ENCODE data around the gene SMOC2. TPM values are rescaled to one million over a fixed set of nuclear protein-coding genes. Genes with fewer than 3 reads are reported as not detected.

Gene SMOC2
- polyA plus RNA-seq, 2 of the 4 experiments (the other 2 are of a cell fraction), result not detected

GRCh38 chr6:168557512-168557911, 116.5 kb downstream of the SMOC2 start:
- no peak for TF ChIP-seq KDM1A (IDR thresholded peaks at IDR 0.05; ENCODE audit: low read depth)
- TF ChIP-seq TFCP2L1 (CRISPR knock-in tag; IDR thresholded peaks at IDR 0.05), result no peak
- no peak for TF ChIP-seq EHMT2 (IDR thresholded peaks at IDR 0.05; ENCODE audit: low read depth)
- no peak for TF ChIP-seq CBX8 (IDR thresholded peaks at IDR 0.05)
- TF ChIP-seq JUNB (IDR thresholded peaks at IDR 0.05), result no peak
- no peak for TF ChIP-seq HOXB13 (CRISPR knock-in tag; IDR thresholded peaks at IDR 0.05; ENCODE audit: low read depth)
- no peak for TF ChIP-seq GATA3 (IDR thresholded peaks at IDR 0.05; ENCODE audit: borderline replicate concordance)
- no peak for TF ChIP-seq EP300 (IDR thresholded peaks at IDR 0.05)
- H3K9me3 ChIP-seq, result no peaks in the 10 kb centered on the region
- DNase-seq (ENCODE audit: low read depth in 1 of 2, low spot score in 1 of 2) (no peak), FAIRE-seq (no peak), ATAC-seq (no peak)
- CTCF ChIA-PET, result no interaction called here
- H3K27ac ChIP-seq, result no peak overlapping the region
- 49% methylated on average over 8 of the region's 8 CpGs for WGBS (ENCODE audit: missing lambda C conversion rate)
- POLR2A ChIA-PET, result no interaction called here
- no peak overlapping the region for H3K4me2 ChIP-seq
- H3K4me3 ChIP-seq, result no peak overlapping the region
- no peaks in the 10 kb centered on the region for H3K4me1 ChIP-seq

GRCh38 chr6:168558686-168559085, 117.7 kb downstream of the SMOC2 start:
- FAIRE-seq (no peak), ATAC-seq (no peak), DNase-seq (ENCODE audit: low read depth in 1 of 2, low spot score in 1 of 2) (no peak)
- Histone ChIP-seq H3K4me3 (no peak overlapping the region), H3K9me3 (no peaks in the 10 kb centered on the region), H3K4me1 (no peaks in the 10 kb centered on the region), H3K27ac (no peak overlapping the region), H3K4me2 (no peak overlapping the region)
- TF ChIP-seq ZFP36 (IDR thresholded peaks at IDR 0.05; ENCODE audit: borderline replicate concordance, partially characterized antibody), result no peak
- CTCF ChIA-PET, result no interaction called here
- POLR2A ChIA-PET, result no interaction called here
- 76% methylated on average over 19 of the region's 20 CpGs for WGBS (ENCODE audit: missing lambda C conversion rate)

- ChIA-PET POLR2A (no interaction called here), CTCF (no interaction called here)
- Histone ChIP-seq H3K4me1 (no peaks in the 10 kb centered on the region), H3K27ac (no peak overlapping the region), H3K4me3 (no peak overlapping the region), H3K9me3 (no peaks in the 10 kb centered on the region), H3K4me2 (no peak overlapping the region)
- DNase-seq (ENCODE audit: low read depth in 1 of 2, low spot score in 1 of 2) (no peak), FAIRE-seq (no peak), ATAC-seq (no peak)
- TF ChIP-seq NR3C1 (IDR thresholded peaks at IDR 0.05), result no peak
- no peak for TF ChIP-seq SMC3 (IDR thresholded peaks at IDR 0.05)
- TF ChIP-seq NPAS2 (CRISPR knock-in tag; IDR thresholded peaks at IDR 0.05; ENCODE audit: borderline replicate concordance), result no peak
- no peak for TF ChIP-seq RAD21 (conservative IDR thresholded peaks at IDR 0.05 in 1 of 2, IDR thresholded peaks at IDR 0.05 in 1 of 2)
- no peak for TF ChIP-seq ZFP36 (IDR thresholded peaks at IDR 0.05; ENCODE audit: borderline replicate concordance, partially characterized antibody)
- whole genome bisulfite sequencing (ENCODE audit: missing lambda C conversion rate), result 41% methylated on average over 6 of the region's 6 CpGs
These were observed 118.7 kb downstream of the SMOC2 start for GRCh38 chr6:168559574-168560098.

GRCh38 chr6:168560126-168560525, 119.1 kb downstream of the SMOC2 start:
- no peak overlapping the region for H3K27ac ChIP-seq
- ChIA-PET CTCF (no interaction called here), POLR2A (no interaction called here)
- no peak overlapping the region for H3K4me2 ChIP-seq
- no peaks in the 10 kb centered on the region for H3K4me1 ChIP-seq
- no peaks in the 10 kb centered on the region for H3K9me3 ChIP-seq
- FAIRE-seq (no peak), DNase-seq (ENCODE audit: low read depth in 1 of 2, low spot score in 1 of 2) (no peak), ATAC-seq (no peak)
- TF ChIP-seq ZNF302 (CRISPR knock-in tag; IDR thresholded peaks at IDR 0.05) (no peak), HOXA7 (CRISPR knock-in tag; IDR thresholded peaks at IDR 0.05) (no peak), HES2 (IDR thresholded peaks at IDR 0.05) (no peak), HMGXB4 (CRISPR knock-in tag; IDR thresholded peaks at IDR 0.05; ENCODE audit: borderline replicate concordance) (no peak), NPAS2 (CRISPR knock-in tag; IDR thresholded peaks at IDR 0.05; ENCODE audit: borderline replicate concordance) (no peak)
- H3K4me3 ChIP-seq, result no peak overlapping the region
- 35% methylated on average over 6 of the region's 6 CpGs for WGBS (ENCODE audit: missing lambda C conversion rate)

All from A549 (cell line).